IPS DF 4.7 (cell line): ENCODE measurements around the gene ZFYVE21.

Source experiments
- DNase-seq: peaks from one replicate; pipeline ENCODE4 v3.0.0-alpha.2; 2013; ENCODE audit warnings: low spot score; ENCODE audit errors: extremely low read depth

ZFYVE21 gene

GRCh38 chr14:103705504-103706284 is 9.9 kb upstream of the ZFYVE21 start:
- no peak for DNase-seq

- DNase-seq = no peak
Observed at GRCh38 chr14:103706551-103707328, 8.9 kb upstream of the ZFYVE21 start.

GRCh38 chr14:103707329-103708263 is 8.0 kb upstream of the ZFYVE21 start:
- no peak for DNase-seq

GRCh38 chr14:103708750-103709187 is 6.8 kb upstream of the ZFYVE21 start:
- DNase-seq = no peak

GRCh38 chr14:103709814-103710213 is 5.8 kb upstream of the ZFYVE21 start:
- no peak for DNase-seq

GRCh38 chr14:103710771-103711377 is 4.7 kb upstream of the ZFYVE21 start:
- no peak for DNase-seq

GRCh38 chr14:103711516-103712431 is 3.8 kb upstream of the ZFYVE21 start:
- no peak for DNase-seq

GRCh38 chr14:103712633-103713247 is 2.9 kb upstream of the ZFYVE21 start:
- no peak for DNase-seq

- DNase-seq = no peak
Observed at GRCh38 chr14:103713304-103714062, 2.1 kb upstream of the ZFYVE21 start.

GRCh38 chr14:103714063-103714724 is 1.4 kb upstream of the ZFYVE21 start:
- no peak for DNase-seq

- DNase-seq = no peak
Observed at GRCh38 chr14:103716091-103716801, 636 bp downstream of the ZFYVE21 start.

- no peak for DNase-seq
Observed at GRCh38 chr14:103716899-103717411, 1.3 kb downstream of the ZFYVE21 start.

- DNase-seq = no peak
Observed at GRCh38 chr14:103718572-103718971, 3.0 kb downstream of the ZFYVE21 start.

GRCh38 chr14:103719751-103720150 is 4.1 kb downstream of the ZFYVE21 start:
- no peak for DNase-seq

- DNase-seq = no peak
Observed at GRCh38 chr14:103721334-103722120, 5.9 kb downstream of the ZFYVE21 start.

- DNase-seq = no peak
Observed at GRCh38 chr14:103723748-103724081, 8.1 kb downstream of the ZFYVE21 start.

GRCh38 chr14:103724116-103724515 is 8.5 kb downstream of the ZFYVE21 start:
- DNase-seq = no peak
